ENCODE data around the gene PCAT7.
"Not testable (repeated sequence)": the region's sequence is repeated elsewhere in the genome, so short reads cannot be mapped to it uniquely, and the experiment has no call there.

Gene PCAT7

GRCh38 chr9:94563548-94563947 lies 8.7 kb downstream of the PCAT7 start:
- H3K4me3 ChIP-seq (ENCODE audit: low read depth, low read length), result no peak overlapping the region
- no peak for DNase-seq (ENCODE audit: low read depth)
- no peak for TF ChIP-seq CTCF (IDR thresholded peaks at IDR 0.05; ENCODE audit: low read depth, low read length, missing control alignments)

GRCh38 chr9:94564279-94564678 lies 9.4 kb downstream of the PCAT7 start:
- not testable (repeated sequence) for DNase-seq (ENCODE audit: low read depth)

GRCh38 chr9:94566550-94566949 lies 11.7 kb downstream of the PCAT7 start:
- no peak for DNase-seq (ENCODE audit: low read depth)
- TF ChIP-seq CTCF (IDR thresholded peaks at IDR 0.05; ENCODE audit: low read depth, low read length, missing control alignments), result no peak
- H3K4me3 ChIP-seq (ENCODE audit: low read depth, low read length), result no peak overlapping the region

More at GRCh38 chr9:94564279-94564678, 9.4 kb downstream of the PCAT7 start:
- not testable (repeated sequence) for H3K4me3 ChIP-seq (ENCODE audit: low read depth, low read length)

- no peak for TF ChIP-seq CTCF (IDR thresholded peaks at IDR 0.05; ENCODE audit: low read depth, low read length, missing control alignments)
- no peak overlapping the region for H3K4me3 ChIP-seq (ENCODE audit: low read depth, low read length)
- DNase-seq (ENCODE audit: low read depth), result no peak
Measured at GRCh38 chr9:94567271-94567670, 12.4 kb downstream of the PCAT7 start.

GRCh38 chr9:94568250-94568889 lies 13.5 kb downstream of the PCAT7 start:
- no peak for DNase-seq (ENCODE audit: low read depth)
- no peak overlapping the region for H3K4me3 ChIP-seq (ENCODE audit: low read depth, low read length)
- TF ChIP-seq CTCF (IDR thresholded peaks at IDR 0.05; ENCODE audit: low read depth, low read length, missing control alignments), result no peak

- H3K4me3 ChIP-seq (ENCODE audit: low read depth, low read length), result no peak overlapping the region
- no peak for TF ChIP-seq CTCF (IDR thresholded peaks at IDR 0.05; ENCODE audit: low read depth, low read length, missing control alignments)
- DNase-seq (ENCODE audit: low read depth), result no peak
Measured at GRCh38 chr9:94568972-94569712, 14.3 kb downstream of the PCAT7 start.

- TF ChIP-seq CTCF (IDR thresholded peaks at IDR 0.05; ENCODE audit: low read depth, low read length, missing control alignments), result no peak
- no peak overlapping the region for H3K4me3 ChIP-seq (ENCODE audit: low read depth, low read length)
- no peak for DNase-seq (ENCODE audit: low read depth)
Measured at GRCh38 chr9:94576131-94576530, 21.2 kb downstream of the PCAT7 start.

Measured in GM12864 (cell line).